Type B pancreatic cell (in vitro differentiated cells): ENCODE data around the gene PLEKHS1. TPM values are rescaled to one million over a fixed set of nuclear protein-coding genes. Genes with fewer than 3 reads are reported as not detected.

Source experiments
- DNase-seq: peaks from one replicate; pipeline ENCODE4 v3.0.0; 2021; ENCODE audit warnings: mixed read lengths; ENCODE audit not compliant: unreplicated experiment; ENCODE audit errors: extremely low spot score
- H3K27ac Mint-ChIP-seq: 2 replicates; pipeline ENCODE4 v1.8.0; 2021; ENCODE audit warnings: mild to moderate bottlenecking, mixed read lengths
- H3K27me3 Mint-ChIP-seq: 2 replicates; pipeline ENCODE4 v1.8.0; 2021; ENCODE audit warnings: mixed read lengths
- H3K36me3 Mint-ChIP-seq: 2 replicates; pipeline ENCODE4 v1.8.0; 2021; ENCODE audit warnings: mixed read lengths
- H3K4me1 Mint-ChIP-seq: one replicate; pipeline ENCODE4 v1.8.0; 2021; ENCODE audit warnings: mixed read lengths; ENCODE audit not compliant: unreplicated experiment
- H3K4me3 Mint-ChIP-seq: 2 replicates; pipeline ENCODE4 v1.8.0; 2021; ENCODE audit warnings: mild to moderate bottlenecking, mixed read lengths
- H3K9me3 Mint-ChIP-seq: 2 replicates; pipeline ENCODE4 v1.8.0; 2021; ENCODE audit warnings: mixed read lengths
- CTCF ChIP-seq: fragments of 200-600 bp; sonication (generic); conservative IDR thresholded peaks from 2 replicates; pipeline ENCODE4 v1.5.0; 2021; ENCODE audit warnings: antibody characterized with exemption, mild to moderate bottlenecking
- total RNA-seq: library from RNA; stranded (reverse); gene quantifications from 2 replicates; pipeline ENCODE4 v1.2.1, GENCODE V29; 2021; ENCODE audit warnings: low replicate concordance

The PLEKHS1 gene
- total RNA-seq, 1 donor from 2014 or later: 0.12 TPM

- H3K9me3 Mint-ChIP-seq: peaks cover 9% of the 10 kb centered on the region
- peaks cover 27% of the 10 kb centered on the region for H3K27me3 Mint-ChIP-seq
- TF ChIP-seq CTCF: no peak
- H3K27ac Mint-ChIP-seq: no peak overlapping the region
- no peaks in the 10 kb centered on the region for H3K4me1 Mint-ChIP-seq
- no peak overlapping the region for H3K4me3 Mint-ChIP-seq
- no peak for DNase-seq
- H3K36me3 Mint-ChIP-seq: no peaks in the 10 kb centered on the region
These were observed 9.0 kb upstream of the PLEKHS1 start for GRCh38 chr10:113742466-113742865.

GRCh38 chr10:113743594-113743993 lies 7.9 kb upstream of the PLEKHS1 start:
- no peak overlapping the region for H3K4me3 Mint-ChIP-seq
- no peak for DNase-seq
- peaks cover 11% of the 10 kb centered on the region for H3K9me3 Mint-ChIP-seq
- no peak overlapping the region for H3K27ac Mint-ChIP-seq
- no peak for TF ChIP-seq CTCF
- H3K4me1 Mint-ChIP-seq: no peaks in the 10 kb centered on the region
- H3K36me3 Mint-ChIP-seq: no peaks in the 10 kb centered on the region
- H3K27me3 Mint-ChIP-seq: peaks cover 29% of the 10 kb centered on the region

DNA sequence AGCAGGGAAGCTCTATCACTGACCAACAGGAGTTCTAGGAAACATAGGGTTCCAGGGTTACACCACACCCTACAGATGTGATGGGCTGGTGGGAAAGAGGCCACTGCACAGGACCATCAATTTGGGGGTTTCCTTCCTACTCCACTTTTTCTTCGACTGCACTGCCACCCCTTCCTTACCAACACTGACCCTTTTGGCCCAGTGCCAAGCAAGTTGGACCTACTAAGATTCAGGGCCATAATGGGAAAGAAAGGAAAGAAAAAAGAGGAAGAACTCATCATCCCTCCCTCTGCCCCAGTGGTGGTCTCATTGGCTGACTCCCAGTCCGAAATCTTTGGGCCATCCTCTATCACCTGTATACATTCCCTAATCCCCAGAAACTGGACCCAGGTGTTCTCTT lies 6.1 kb upstream of the PLEKHS1 start:
- peaks cover 11% of the 10 kb centered on the region for H3K9me3 Mint-ChIP-seq

DNA sequence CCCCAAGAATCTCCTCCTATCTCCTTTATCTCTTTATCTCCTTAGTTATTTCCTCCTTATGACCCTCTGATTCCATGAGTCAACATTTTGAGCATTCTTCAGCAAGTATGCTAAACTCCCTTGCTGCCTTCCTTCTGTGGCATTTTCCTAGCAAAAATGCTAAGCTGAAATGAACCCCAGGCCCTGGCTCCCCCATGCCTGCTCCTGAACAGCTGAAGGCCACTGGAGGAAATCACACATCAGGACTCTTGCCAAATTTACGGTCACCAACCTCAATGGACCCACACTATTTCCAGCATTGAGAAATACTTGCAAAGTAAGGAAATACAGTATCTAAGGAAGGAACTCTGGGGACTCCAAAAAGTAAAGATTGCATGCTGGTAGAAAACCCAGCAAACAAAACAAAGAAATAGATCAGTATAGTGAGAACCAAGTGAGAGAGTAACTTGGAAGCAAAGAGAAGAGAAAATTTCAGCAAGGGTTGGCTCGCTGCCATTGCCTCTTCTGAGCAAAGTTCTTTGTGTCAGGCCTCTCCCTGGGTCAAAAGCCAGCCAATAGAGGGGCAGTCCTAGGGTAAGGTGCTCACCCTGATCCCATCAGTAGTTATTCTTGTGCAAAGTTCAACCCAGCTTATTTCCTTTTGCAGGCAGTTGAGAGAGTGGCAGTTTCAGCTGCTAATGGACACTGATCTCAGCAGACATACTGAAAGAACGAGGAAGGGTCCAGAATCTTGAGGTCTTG lies 5.1 kb upstream of the PLEKHS1 start:
- Mint-ChIP-seq H3K4me3 (no peak overlapping the region), H3K36me3 (no peaks in the 10 kb centered on the region), H3K27me3 (peaks cover 22% of the 10 kb centered on the region), H3K27ac (peak overlapping the region; percentile 19), H3K4me1 (no peaks in the 10 kb centered on the region), H3K9me3 (peaks cover 11% of the 10 kb centered on the region)
- no peak for TF ChIP-seq CTCF
- DNase-seq: no peak

More for the DNA sequence above, 6.1 kb upstream of the PLEKHS1 start:
- no peak for TF ChIP-seq CTCF
- H3K4me1 Mint-ChIP-seq: no peaks in the 10 kb centered on the region
- peaks cover 26% of the 10 kb centered on the region for H3K27me3 Mint-ChIP-seq
- no peak for DNase-seq
- no peak overlapping the region for H3K4me3 Mint-ChIP-seq
- no peaks in the 10 kb centered on the region for H3K36me3 Mint-ChIP-seq
- H3K27ac Mint-ChIP-seq: no peak overlapping the region

DNA sequence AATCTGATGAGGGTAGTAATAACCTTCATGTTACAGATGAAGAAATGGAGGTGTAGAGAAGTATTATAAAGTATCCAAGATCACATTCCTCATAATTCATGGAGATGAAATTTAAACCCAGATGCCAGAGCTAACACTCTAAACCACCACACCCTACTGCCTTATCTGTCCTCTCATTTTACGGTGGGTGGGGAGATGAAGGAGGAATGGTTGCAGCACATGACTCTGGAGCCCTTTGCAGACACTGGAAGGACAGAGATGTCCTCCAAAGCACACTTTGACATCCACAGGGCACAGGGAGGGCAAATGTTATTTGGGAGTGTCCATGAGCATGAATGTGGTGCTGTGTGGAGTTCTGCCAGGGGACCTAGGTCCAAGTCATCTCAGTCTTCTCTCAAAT lies 1.1 kb downstream of the PLEKHS1 start:
- peaks cover 10% of the 10 kb centered on the region for H3K27me3 Mint-ChIP-seq
- no peak for DNase-seq
- H3K4me1 Mint-ChIP-seq: no peaks in the 10 kb centered on the region
- no peak overlapping the region for H3K27ac Mint-ChIP-seq
- peaks cover 2% of the 10 kb centered on the region for H3K9me3 Mint-ChIP-seq
- H3K4me3 Mint-ChIP-seq: no peak overlapping the region
- no peaks in the 10 kb centered on the region for H3K36me3 Mint-ChIP-seq
- no peak for TF ChIP-seq CTCF
